Kidney (tissue), 14 donors: ENCODE data around the gene KIAA1671. TPM values are rescaled to one million over a fixed set of nuclear protein-coding genes. Genes with fewer than 3 reads are reported as not detected.

Experiments used
- DNase-seq, 5 donors: peaks; one replicate each; pipeline ENCODE4 v3.0.0-alpha.2; 2013 to 2020
- FAIRE-seq: peaks from 2 replicates; lab custom pipeline; 2012; peaks lifted over from hg19 to GRCh38; lab: Jason Lieb, UNC
- H3K27ac ChIP-seq, 2 donors: one replicate each; pipeline ENCODE4 v1.7.0; 2013; ENCODE audit warnings: low read depth in 2 of 2, low read length in 2 of 2, inconsistent platforms in 1 of 2
- H3K27me3 ChIP-seq: one replicate; pipeline ENCODE4 v1.7.1; 2013; ENCODE audit warnings: low read length, inconsistent platforms; ENCODE audit not compliant: control insufficient read depth, insufficient read depth
- H3K36me3 ChIP-seq, 3 donors: one replicate each; pipeline versions ENCODE4 v1.7.0 to v1.7.1; 2013; ENCODE audit warnings: low read length in 3 of 3, control low read depth in 1 of 3, inconsistent platforms in 1 of 3; ENCODE audit not compliant: insufficient read depth in 3 of 3, control insufficient read depth in 2 of 3
- H3K4me1 ChIP-seq, 3 donors: one replicate each; pipeline versions ENCODE4 v1.7.0 to v1.7.1; 2013; ENCODE audit warnings: low read length in 3 of 3, inconsistent platforms in 1 of 3, low read depth in 1 of 3; ENCODE audit not compliant: control insufficient read depth in 2 of 3, insufficient read depth in 2 of 3
- H3K4me3 ChIP-seq, 3 donors: one replicate each; pipeline versions ENCODE4 v1.7.0 to v1.8.1; 2013; ENCODE audit warnings: low read length in 3 of 3, control low read depth in 1 of 3, inconsistent platforms in 1 of 3
- H3K9ac ChIP-seq, 3 donors: one replicate each; pipeline versions ENCODE4 v1.7.0 to v1.7.1; 2013; ENCODE audit warnings: low read length in 3 of 3, control low read depth in 1 of 3, inconsistent platforms in 1 of 3
- H3K9me3 ChIP-seq, 3 donors: one replicate each; pipeline versions ENCODE4 v1.7.0 to v1.7.1; 2013; ENCODE audit warnings: low read length in 3 of 3, control low read depth in 1 of 3, inconsistent platforms in 1 of 3; ENCODE audit not compliant: control insufficient read depth in 2 of 3, insufficient read depth in 1 of 3
- intact Hi-C: fragments of 100-400 bp; cut with DNase I; formaldehyde crosslinking; loops from one replicate; pipeline ENCODE4 v1.11.1; 2022
- polyA plus RNA-seq: library from polyadenylated mRNA; stranded (reverse); fragments of 350-450 nt; fragmentation: Illumina TruSeq; extraction: RNeasy Lipid Tissue Mini Kit (QIAGEN cat#74804); gene quantifications from one replicate; pipeline ENCODE4 v1.2.3, GENCODE V29; 2014; ENCODE audit warnings: low read depth, low replicate concordance; ENCODE audit not compliant: insufficient read depth
- total RNA-seq: library from RNA; stranded (reverse); fragmentation: NEBNext Ultra II Directional; extraction: Animal tissue kit (Norgen Biotek cat#: 25700); gene quantifications from one replicate; pipeline ENCODE4 v1.2.1, GENCODE V29; 2021
- TF ChIP-seq, protein P1 (sequence below): IDR thresholded peaks from 3 replicates; pipeline ENCODE4 v1.5.1; 2012; ENCODE audit warnings: mild to moderate bottlenecking, moderate library complexity, borderline replicate concordance; ENCODE audit not compliant: insufficient read depth; ENCODE audit errors: extremely low read depth
- donor health status: control.
- donor health status: control.
- donor health status: control.
- donor health status: control.
- donor health status: control.
- donor health status: DM: yes; HTN: yes; CAD: no.
- donor health status: Normal renal cell carcinoma (clear cell type).

The KIAA1671 gene
- total and polyA plus RNA-seq, 2 donors from 2014 or later, result 7.3 to 65.2 TPM

DNA sequence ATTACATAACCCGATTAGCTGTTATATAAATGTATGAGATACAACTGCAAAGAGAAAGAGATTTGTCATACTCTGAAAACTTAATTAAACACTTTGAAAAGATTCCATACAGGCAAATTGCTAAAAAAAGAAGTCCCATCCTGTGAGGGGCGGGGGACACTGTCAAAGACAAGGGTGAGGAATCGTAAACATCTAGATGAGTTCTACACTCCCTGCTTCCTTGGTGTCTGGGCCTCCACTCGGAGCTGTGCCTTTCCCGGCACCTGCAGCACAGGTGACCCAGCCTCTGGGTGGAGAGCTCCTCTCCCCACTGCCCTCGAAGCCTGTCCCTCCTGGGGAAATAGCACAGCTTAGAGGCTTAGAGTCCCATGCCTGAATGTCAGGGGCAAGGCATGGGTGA, 177.9 kb downstream of the KIAA1671 start:
- DNase-seq, result peak in 1 of 5 donors; percentile 51
- Histone ChIP-seq H3K27ac (no peak overlapping the region), H3K4me1 (peaks cover 0 to 19% (median 16%) of the 10 kb centered on the region in 3 donors), H3K4me3 (no peak overlapping the region), H3K9me3 (no peaks in the 10 kb centered on the region), H3K27me3 (no peaks in the 10 kb centered on the region), H3K9ac (no peak overlapping the region), H3K36me3 (no peaks in the 10 kb centered on the region)
- intact Hi-C loops, result no loop called here
- FAIRE-seq, result no peak
- TF ChIP-seq, protein P1, sequence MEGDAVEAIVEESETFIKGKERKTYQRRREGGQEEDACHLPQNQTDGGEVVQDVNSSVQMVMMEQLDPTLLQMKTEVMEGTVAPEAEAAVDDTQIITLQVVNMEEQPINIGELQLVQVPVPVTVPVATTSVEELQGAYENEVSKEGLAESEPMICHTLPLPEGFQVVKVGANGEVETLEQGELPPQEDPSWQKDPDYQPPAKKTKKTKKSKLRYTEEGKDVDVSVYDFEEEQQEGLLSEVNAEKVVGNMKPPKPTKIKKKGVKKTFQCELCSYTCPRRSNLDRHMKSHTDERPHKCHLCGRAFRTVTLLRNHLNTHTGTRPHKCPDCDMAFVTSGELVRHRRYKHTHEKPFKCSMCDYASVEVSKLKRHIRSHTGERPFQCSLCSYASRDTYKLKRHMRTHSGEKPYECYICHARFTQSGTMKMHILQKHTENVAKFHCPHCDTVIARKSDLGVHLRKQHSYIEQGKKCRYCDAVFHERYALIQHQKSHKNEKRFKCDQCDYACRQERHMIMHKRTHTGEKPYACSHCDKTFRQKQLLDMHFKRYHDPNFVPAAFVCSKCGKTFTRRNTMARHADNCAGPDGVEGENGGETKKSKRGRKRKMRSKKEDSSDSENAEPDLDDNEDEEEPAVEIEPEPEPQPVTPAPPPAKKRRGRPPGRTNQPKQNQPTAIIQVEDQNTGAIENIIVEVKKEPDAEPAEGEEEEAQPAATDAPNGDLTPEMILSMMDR, result no peak

DNA sequence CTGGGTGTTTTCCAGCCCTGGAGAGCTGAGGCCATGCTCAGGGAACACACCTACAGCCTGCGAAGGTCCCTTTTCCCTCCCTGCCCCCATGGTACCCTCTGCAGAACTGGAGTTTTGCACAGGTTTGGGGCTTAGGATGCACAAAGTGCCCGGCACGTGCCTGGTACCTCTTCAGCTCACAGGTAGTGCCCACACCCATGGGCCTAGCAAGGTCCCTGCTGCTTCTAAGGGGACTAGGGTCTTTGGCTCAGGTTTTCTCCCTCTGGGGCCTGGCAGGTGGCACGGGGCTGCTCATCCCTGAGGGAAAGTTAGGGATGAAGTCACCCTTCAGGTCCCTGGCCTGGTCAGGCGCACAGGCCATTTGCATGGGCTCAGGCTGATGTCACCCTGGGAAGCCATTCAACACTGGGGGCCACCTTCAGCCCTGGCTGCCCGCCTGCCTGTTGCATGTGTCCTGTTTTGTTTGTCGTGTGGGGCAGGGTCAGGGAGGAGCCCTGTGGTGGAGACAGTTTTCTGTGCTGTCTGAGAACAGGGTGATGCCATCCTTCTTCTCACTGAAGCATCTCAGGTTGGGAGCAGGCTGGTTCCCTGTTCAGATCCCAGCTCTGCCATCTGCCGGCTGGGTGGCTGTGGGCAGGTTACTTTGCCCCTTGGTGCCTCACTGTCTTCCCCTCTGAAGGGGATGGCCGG, 178.8 kb downstream of the KIAA1671 start:
- Histone ChIP-seq H3K4me3 (no peak overlapping the region), H3K4me1 (peaks cover 0 to 15% (median 11%) of the 10 kb centered on the region in 3 donors), H3K27ac (no peak overlapping the region), H3K36me3 (no peaks in the 10 kb centered on the region), H3K27me3 (no peaks in the 10 kb centered on the region), H3K9ac (no peak overlapping the region), H3K9me3 (no peaks in the 10 kb centered on the region)
- intact Hi-C loops, result no loop called here
- TF ChIP-seq, protein P1, result no peak
- DNase-seq (no peak), FAIRE-seq (no peak)

DNA sequence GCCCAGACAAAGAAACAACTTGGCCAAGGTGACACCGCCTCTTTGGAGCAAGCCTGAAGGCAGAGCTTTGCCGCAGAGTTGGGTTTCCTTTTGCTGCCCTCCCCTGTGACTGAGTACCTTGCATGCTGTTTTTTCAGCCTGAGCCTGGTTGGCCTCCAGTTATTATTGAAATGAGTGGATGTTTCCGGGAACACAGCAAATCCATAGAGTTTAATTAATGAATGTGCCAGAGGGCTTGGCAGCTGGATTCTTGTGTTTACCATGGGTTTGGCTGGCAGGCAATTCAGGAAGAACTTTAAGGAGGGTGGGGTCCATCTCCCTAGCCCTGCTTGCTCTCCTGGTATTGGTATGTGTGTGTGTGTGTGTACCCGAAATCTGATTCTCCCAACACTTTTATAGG, 181.5 kb downstream of the KIAA1671 start:
- no peak overlapping the region for H3K9ac ChIP-seq
- peak in 2 of 5 donors; percentile 43 to 52 for DNase-seq

More for the DNA sequence above, 181.5 kb downstream of the KIAA1671 start:
- Histone ChIP-seq H3K4me1 (peaks cover 0 to 14% (median 6%) of the 10 kb centered on the region in 3 donors), H3K27ac (peak overlapping the region; percentile 49 to 78), H3K36me3 (no peaks in the 10 kb centered on the region), H3K4me3 (no peak overlapping the region), H3K9me3 (no peaks in the 10 kb centered on the region), H3K27me3 (no peaks in the 10 kb centered on the region)
- TF ChIP-seq, protein P1, result no peak
- intact Hi-C loops, result no loop called here
- FAIRE-seq, result no peak
